Ishikawa (cell line): ENCODE data around the gene EPB41L2.

Experiments used
- EGR1 ChIP-seq: IDR thresholded peaks from 2 replicates; pipeline ENCODE4 v1.6.1; 2012
- EP300 ChIP-seq: IDR thresholded peaks from 2 replicates; pipeline ENCODE4 v1.6.1; 2012; ENCODE audit warnings: borderline replicate concordance
- FOXM1 ChIP-seq: IDR thresholded peaks from 2 replicates; pipeline ENCODE4 v1.6.1; 2012; ENCODE audit warnings: low read depth, borderline replicate concordance
- MAX ChIP-seq: IDR thresholded peaks from 2 replicates; pipeline ENCODE4 v1.6.1; 2012
- RAD21 ChIP-seq: IDR thresholded peaks from 2 replicates; pipeline ENCODE4 v1.6.1; 2012; ENCODE audit warnings: low read depth
- REST ChIP-seq: IDR thresholded peaks from 2 replicates; pipeline ENCODE4 v1.6.1; 2012; ENCODE audit warnings: low read depth, mild to moderate bottlenecking
- TCF12 ChIP-seq: IDR thresholded peaks from 2 replicates; pipeline ENCODE4 v1.6.1; 2012; ENCODE audit warnings: low read depth
- YY1 ChIP-seq: IDR thresholded peaks from 2 replicates; pipeline ENCODE4 v1.6.1; 2012; ENCODE audit warnings: low read depth

- TF ChIP-seq FOXM1 (no peak), EGR1 (no peak), MAX (no peak), EP300 (no peak), REST (no peak), YY1 (no peak), TCF12 (no peak), RAD21 (no peak)
Measured at GRCh38 chr6:130852844-130853554, 210.0 kb downstream of the EPB41L2 start.
